Right atrium auricular region (tissue), 2 donors: ENCODE measurements around the gene FAM3B. TPM values are rescaled to one million over a fixed set of nuclear protein-coding genes. Genes with fewer than 3 reads are reported as not detected.

Experiments used
- DNase-seq: peaks from one replicate; pipeline ENCODE4 v3.0.0-alpha.2; 2019; ENCODE audit warnings: low spot score
- H3K27ac ChIP-seq, 2 donors: fragments of 200-600 bp; sonication (generic); 1 replicate in 1 of 2; 2 replicates in 1 of 2; pipeline ENCODE4 v1.5.1; 2016 to 2019
- H3K27me3 ChIP-seq, 2 donors: fragments of 200-600 bp; sonication (generic); one replicate each; pipeline versions ENCODE4 v1.5.1 to v1.6.0; 2017 to 2019
- H3K36me3 ChIP-seq: fragments of 200-600 bp; sonication (generic); one replicate; pipeline ENCODE4 v1.5.1; 2016
- H3K4me1 ChIP-seq, 2 donors: fragments of 200-600 bp; sonication (generic); one replicate each; pipeline versions ENCODE4 v1.5.1 to v1.6.0; 2017 to 2019
- H3K4me3 ChIP-seq, 2 donors: fragments of 200-600 bp; sonication (generic); 1 replicate in 1 of 2; 2 replicates in 1 of 2; pipeline ENCODE4 v1.5.1; 2017 to 2019; ENCODE audit warnings: mild to moderate bottlenecking in 1 of 2, moderate library complexity in 1 of 2
- H3K9me3 ChIP-seq, 2 donors: fragments of 200-600 bp; sonication (generic); one replicate each; pipeline ENCODE4 v1.5.1; 2019
- CTCF ChIP-seq, 2 donors: fragments of 200-600 bp; sonication (generic); IDR thresholded peaks; one replicate each; pipeline ENCODE4 v1.5.1; 2019; ENCODE audit warnings: antibody characterized with exemption in 2 of 2
- total RNA-seq, 2 donors: library from RNA; depleted of rRNA; stranded (reverse); fragments of >200 nt; gene quantifications; one replicate each; pipeline ENCODE4 v1.1.0, GENCODE V29; 2016

Gene FAM3B
- total RNA-seq, 2 donors from 2014 or later, result not detected

GRCh38 chr21:41315726-41316125, 875 bp upstream of the FAM3B start:
- H3K36me3 ChIP-seq, result no peaks in the 10 kb centered on the region
- H3K4me1 ChIP-seq, result peaks cover 0 to 11% of the 10 kb centered on the region in 2 donors
- H3K27me3 ChIP-seq, result peaks cover 0 to 2% of the 10 kb centered on the region in 2 donors
- H3K4me3 ChIP-seq, result no peak overlapping the region
- no peak for DNase-seq
- no peak overlapping the region for H3K27ac ChIP-seq
- TF ChIP-seq CTCF (IDR thresholded peaks at IDR 0.05), result no peak
- H3K9me3 ChIP-seq, result no peaks in the 10 kb centered on the region

GRCh38 chr21:41317063-41317392, 427 bp downstream of the FAM3B start:
- no peak for DNase-seq
- Histone ChIP-seq H3K27ac (no peak overlapping the region), H3K4me1 (peaks cover 0 to 11% of the 10 kb centered on the region in 2 donors), H3K36me3 (no peaks in the 10 kb centered on the region), H3K4me3 (peak overlapping the region in 1 of 2 donors; percentile 45), H3K27me3 (peaks cover 0 to 2% of the 10 kb centered on the region in 2 donors), H3K9me3 (no peaks in the 10 kb centered on the region)
- no peak for TF ChIP-seq CTCF (IDR thresholded peaks at IDR 0.05)

GRCh38 chr21:41317458-41317857, 857 bp downstream of the FAM3B start:
- Histone ChIP-seq H3K36me3 (no peaks in the 10 kb centered on the region), H3K9me3 (no peaks in the 10 kb centered on the region), H3K27ac (no peak overlapping the region), H3K4me1 (peaks cover 0 to 11% of the 10 kb centered on the region in 2 donors), H3K4me3 (no peak overlapping the region), H3K27me3 (peaks cover 0 to 2% of the 10 kb centered on the region in 2 donors)
- no peak for DNase-seq
- TF ChIP-seq CTCF (IDR thresholded peaks at IDR 0.05), result no peak

GRCh38 chr21:41318218-41318617, 1.6 kb downstream of the FAM3B start:
- Histone ChIP-seq H3K27me3 (peaks cover 0 to 2% of the 10 kb centered on the region in 2 donors), H3K27ac (no peak overlapping the region), H3K4me1 (peaks cover 0 to 11% of the 10 kb centered on the region in 2 donors), H3K36me3 (no peaks in the 10 kb centered on the region), H3K4me3 (no peak overlapping the region), H3K9me3 (no peaks in the 10 kb centered on the region)
- no peak for DNase-seq
- TF ChIP-seq CTCF (IDR thresholded peaks at IDR 0.05), result no peak

GRCh38 chr21:41319273-41319672, 2.7 kb downstream of the FAM3B start:
- no peaks in the 10 kb centered on the region for H3K9me3 ChIP-seq
- no peak overlapping the region for H3K27ac ChIP-seq
- H3K4me3 ChIP-seq, result no peak overlapping the region
- no peaks in the 10 kb centered on the region for H3K36me3 ChIP-seq
- H3K4me1 ChIP-seq, result peaks cover 0 to 11% of the 10 kb centered on the region in 2 donors
- H3K27me3 ChIP-seq, result peaks cover 0 to 2% of the 10 kb centered on the region in 2 donors
- DNase-seq, result no peak
- no peak for TF ChIP-seq CTCF (IDR thresholded peaks at IDR 0.05)

GRCh38 chr21:41321211-41321907, 4.8 kb downstream of the FAM3B start:
- Histone ChIP-seq H3K27me3 (no peaks in the 10 kb centered on the region), H3K4me1 (peaks cover 0 to 8% of the 10 kb centered on the region in 2 donors), H3K36me3 (no peaks in the 10 kb centered on the region), H3K4me3 (no peak overlapping the region), H3K9me3 (no peaks in the 10 kb centered on the region), H3K27ac (no peak overlapping the region)
- DNase-seq, result no peak
- TF ChIP-seq CTCF (IDR thresholded peaks at IDR 0.05), result no peak
